ENCODE results near the gene TMEM60.

The TMEM60 gene

GRCh38 chr7:77838929-77839491 is 40.8 kb upstream of the TMEM60 start:
- no peak for TF ChIP-seq TCF12 (IDR thresholded peaks at IDR 0.05; ENCODE audit: low read depth)
- TF ChIP-seq NFIC (IDR thresholded peaks at IDR 0.05), result no peak
- TF ChIP-seq TEAD4 (IDR thresholded peaks at IDR 0.05), result no peak
- TF ChIP-seq, protein P1, sequence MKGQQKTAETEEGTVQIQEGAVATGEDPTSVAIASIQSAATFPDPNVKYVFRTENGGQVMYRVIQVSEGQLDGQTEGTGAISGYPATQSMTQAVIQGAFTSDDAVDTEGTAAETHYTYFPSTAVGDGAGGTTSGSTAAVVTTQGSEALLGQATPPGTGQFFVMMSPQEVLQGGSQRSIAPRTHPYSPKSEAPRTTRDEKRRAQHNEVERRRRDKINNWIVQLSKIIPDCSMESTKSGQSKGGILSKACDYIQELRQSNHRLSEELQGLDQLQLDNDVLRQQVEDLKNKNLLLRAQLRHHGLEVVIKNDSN (IDR thresholded peaks at IDR 0.05), result no peak
- no peak for TF ChIP-seq RAD21 (IDR thresholded peaks at IDR 0.05; ENCODE audit: low read depth)
- TF ChIP-seq, protein P2, sequence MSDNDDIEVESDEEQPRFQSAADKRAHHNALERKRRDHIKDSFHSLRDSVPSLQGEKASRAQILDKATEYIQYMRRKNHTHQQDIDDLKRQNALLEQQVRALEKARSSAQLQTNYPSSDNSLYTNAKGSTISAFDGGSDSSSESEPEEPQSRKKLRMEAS (IDR thresholded peaks at IDR 0.05), result no peak
- TF ChIP-seq FOXM1 (IDR thresholded peaks at IDR 0.05; ENCODE audit: borderline replicate concordance, low read depth), result no peak
- TF ChIP-seq EP300 (IDR thresholded peaks at IDR 0.05; ENCODE audit: borderline replicate concordance), result no peak
- no peak for TF ChIP-seq ZBTB7A (IDR thresholded peaks at IDR 0.05; ENCODE audit: low read depth)
- no peak for TF ChIP-seq CEBPB (IDR thresholded peaks at IDR 0.05)
- TF ChIP-seq REST (IDR thresholded peaks at IDR 0.05; ENCODE audit: low read depth), result no peak
- no peak for TF ChIP-seq CREB1 (IDR thresholded peaks at IDR 0.05; ENCODE audit: low read depth)
- no peak for TF ChIP-seq YY1 (IDR thresholded peaks at IDR 0.05; ENCODE audit: low read depth)
- TF ChIP-seq TAF1 (IDR thresholded peaks at IDR 0.05; ENCODE audit: low read depth), result no peak
- no peak for TF ChIP-seq EGR1 (IDR thresholded peaks at IDR 0.05)

- TF ChIP-seq TEAD4 (IDR thresholded peaks at IDR 0.05) (no peak), ZBTB7A (IDR thresholded peaks at IDR 0.05; ENCODE audit: low read depth) (no peak), NFIC (IDR thresholded peaks at IDR 0.05) (no peak), YY1 (IDR thresholded peaks at IDR 0.05; ENCODE audit: low read depth) (no peak)
- TF ChIP-seq, protein P2 (IDR thresholded peaks at IDR 0.05), result no peak
- TF ChIP-seq, protein P1 (IDR thresholded peaks at IDR 0.05), result no peak
Measured at GRCh38 chr7:77837966-77838365, 39.7 kb upstream of the TMEM60 start.

DNA sequence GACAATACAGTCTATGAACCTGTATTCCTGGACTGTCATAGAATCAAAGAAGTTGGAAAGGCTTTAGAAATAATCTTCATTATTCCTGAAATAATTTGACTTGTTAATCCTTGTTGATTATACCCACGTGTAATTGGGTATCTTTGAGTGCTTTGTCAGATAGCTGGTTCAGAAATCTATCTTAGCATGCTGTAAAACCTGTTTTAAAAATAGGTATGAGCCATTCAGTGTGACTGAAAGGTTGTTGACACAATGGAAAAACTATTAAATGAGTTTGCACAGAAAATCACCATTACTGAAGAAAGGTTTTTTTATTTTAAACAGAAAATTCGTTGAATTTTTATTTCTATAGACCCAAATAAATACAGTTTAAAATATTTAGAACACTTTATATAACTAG is 39.0 kb upstream of the TMEM60 start:
- TF ChIP-seq TEAD4 (IDR thresholded peaks at IDR 0.05), result no peak
- TF ChIP-seq, protein P2 (IDR thresholded peaks at IDR 0.05), result no peak
- TF ChIP-seq REST (IDR thresholded peaks at IDR 0.05; ENCODE audit: low read depth), result no peak
- no peak for TF ChIP-seq FOXM1 (IDR thresholded peaks at IDR 0.05; ENCODE audit: borderline replicate concordance, low read depth)
- no peak for TF ChIP-seq EGR1 (IDR thresholded peaks at IDR 0.05)
- TF ChIP-seq RAD21 (IDR thresholded peaks at IDR 0.05; ENCODE audit: low read depth), result no peak
- no peak for TF ChIP-seq TAF1 (IDR thresholded peaks at IDR 0.05; ENCODE audit: low read depth)
- no peak for TF ChIP-seq CEBPB (IDR thresholded peaks at IDR 0.05)
- TF ChIP-seq NFIC (IDR thresholded peaks at IDR 0.05), result no peak
- TF ChIP-seq, protein P1 (IDR thresholded peaks at IDR 0.05), result no peak
- no peak for TF ChIP-seq EP300 (IDR thresholded peaks at IDR 0.05; ENCODE audit: borderline replicate concordance)
- TF ChIP-seq CREB1 (IDR thresholded peaks at IDR 0.05; ENCODE audit: low read depth), result no peak
- TF ChIP-seq ZBTB7A (IDR thresholded peaks at IDR 0.05; ENCODE audit: low read depth), result no peak
- no peak for TF ChIP-seq TCF12 (IDR thresholded peaks at IDR 0.05; ENCODE audit: low read depth)
- TF ChIP-seq YY1 (IDR thresholded peaks at IDR 0.05; ENCODE audit: low read depth), result no peak

DNA sequence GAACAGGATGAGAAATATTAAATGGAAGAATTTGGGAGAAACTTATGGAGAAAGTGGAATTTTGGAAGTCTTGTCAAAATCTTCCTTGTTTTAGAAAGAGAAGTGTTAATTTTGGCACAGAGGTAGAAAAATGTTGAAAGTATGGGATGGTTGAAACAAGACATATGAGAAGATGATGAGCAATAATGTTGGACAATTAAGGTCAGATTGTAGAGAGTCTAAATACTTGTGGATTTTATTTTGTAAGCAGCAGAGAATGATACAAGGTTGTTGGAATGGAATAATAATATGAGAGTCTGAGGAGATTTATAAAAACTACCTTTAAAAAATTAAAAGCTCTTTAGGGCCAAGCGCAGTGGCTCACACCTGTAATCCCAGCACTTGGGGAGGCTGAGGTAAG is 34.9 kb upstream of the TMEM60 start:
- TF ChIP-seq, protein P2 (IDR thresholded peaks at IDR 0.05), result no peak
- TF ChIP-seq ZBTB7A (IDR thresholded peaks at IDR 0.05; ENCODE audit: low read depth), result no peak
- no peak for TF ChIP-seq FOXM1 (IDR thresholded peaks at IDR 0.05; ENCODE audit: borderline replicate concordance, low read depth)
- no peak for TF ChIP-seq EP300 (IDR thresholded peaks at IDR 0.05; ENCODE audit: borderline replicate concordance)
- no peak for TF ChIP-seq TCF12 (IDR thresholded peaks at IDR 0.05; ENCODE audit: low read depth)
- TF ChIP-seq EGR1 (IDR thresholded peaks at IDR 0.05), result no peak
- TF ChIP-seq NFIC (IDR thresholded peaks at IDR 0.05), result no peak
- TF ChIP-seq CEBPB (IDR thresholded peaks at IDR 0.05), result no peak
- no peak for TF ChIP-seq YY1 (IDR thresholded peaks at IDR 0.05; ENCODE audit: low read depth)
- no peak for TF ChIP-seq TAF1 (IDR thresholded peaks at IDR 0.05; ENCODE audit: low read depth)

- TF ChIP-seq EGR1 (IDR thresholded peaks at IDR 0.05) (no peak), YY1 (IDR thresholded peaks at IDR 0.05; ENCODE audit: low read depth) (no peak), FOXM1 (IDR thresholded peaks at IDR 0.05; ENCODE audit: borderline replicate concordance, low read depth) (no peak), TEAD4 (IDR thresholded peaks at IDR 0.05) (no peak), REST (IDR thresholded peaks at IDR 0.05; ENCODE audit: low read depth) (no peak), ZBTB7A (IDR thresholded peaks at IDR 0.05; ENCODE audit: low read depth) (no peak), CEBPB (IDR thresholded peaks at IDR 0.05) (no peak), TCF12 (IDR thresholded peaks at IDR 0.05; ENCODE audit: low read depth) (no peak), RAD21 (IDR thresholded peaks at IDR 0.05; ENCODE audit: low read depth) (no peak), CREB1 (IDR thresholded peaks at IDR 0.05; ENCODE audit: low read depth) (no peak), NFIC (IDR thresholded peaks at IDR 0.05) (no peak), TAF1 (IDR thresholded peaks at IDR 0.05; ENCODE audit: low read depth) (no peak), EP300 (IDR thresholded peaks at IDR 0.05; ENCODE audit: borderline replicate concordance) (no peak)
- TF ChIP-seq, protein P2 (IDR thresholded peaks at IDR 0.05), result no peak
- TF ChIP-seq, protein P1 (IDR thresholded peaks at IDR 0.05), result no peak
Measured at GRCh38 chr7:77831953-77832352, 33.7 kb upstream of the TMEM60 start.
